ENCODE results near the gene GNG12. TPM values are rescaled to one million over a fixed set of nuclear protein-coding genes. Genes with fewer than 3 reads are reported as not detected.

Gene GNG12
- total RNA-seq, 1 experiment from 2014 or later = 14.3 TPM

DNA sequence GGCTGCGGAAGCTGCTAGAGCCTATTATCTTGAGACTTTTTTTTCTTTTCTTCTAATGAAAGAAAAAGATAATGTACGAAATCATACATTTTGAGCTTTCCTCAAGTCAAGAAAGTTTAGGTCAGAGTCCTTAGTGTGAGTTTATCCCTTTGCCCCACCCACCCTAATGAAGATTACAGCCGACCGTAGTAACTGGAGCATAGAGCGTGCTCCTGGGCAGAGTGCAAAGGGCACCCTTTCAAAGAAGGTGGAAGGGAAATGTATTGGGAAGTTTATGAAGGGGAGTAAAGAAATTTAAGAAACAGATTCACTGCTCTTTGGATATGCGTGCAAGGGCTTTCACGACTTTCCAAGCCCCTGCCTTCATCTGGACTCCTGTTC lies 17.2 kb downstream of the GNG12 start:
- Histone ChIP-seq H4K20me1 (ENCODE audit: control insufficient read depth, insufficient read depth, insufficient read length) (no peaks in the 10 kb centered on the region), H3K14ac (ENCODE audit: insufficient read depth, low read length) (no peak overlapping the region), H4K5ac (ENCODE audit: insufficient read length, low read depth, low read length) (no peak overlapping the region), H2BK120ac (ENCODE audit: low read depth, low read length, poor library complexity, severe bottlenecking) (no peak overlapping the region), H2BK20ac (ENCODE audit: low read depth, low read length, poor library complexity, severe bottlenecking) (no peak overlapping the region), H4K91ac (ENCODE audit: insufficient read length, low read depth, low read length) (no peak overlapping the region), H2BK5ac (ENCODE audit: insufficient read length, low read length) (no peak overlapping the region), H3K79me2 (ENCODE audit: insufficient read depth, low read length) (no peaks in the 10 kb centered on the region), H3K56ac (ENCODE audit: insufficient read length, low read depth, low read length) (no peak overlapping the region), H3K27me3 (ENCODE audit: insufficient read depth, low read length) (no peaks in the 10 kb centered on the region), H3K4ac (ENCODE audit: low read depth, low read length) (no peak overlapping the region), H3K23ac (ENCODE audit: insufficient read length, low read depth, low read length) (no peak overlapping the region), H2AFZ (ENCODE audit: low read length) (no peak overlapping the region), H3K9me3 (ENCODE audit: control insufficient read depth, low read depth, low read length) (no peaks in the 10 kb centered on the region), H3K4me1 (ENCODE audit: insufficient read depth, low read length) (no peaks in the 10 kb centered on the region), H3K18ac (ENCODE audit: insufficient read length, low read depth, low read length) (no peak overlapping the region), H4K8ac (replicated peaks; ENCODE audit: insufficient read length, low read depth, low read length) (no peak overlapping the region), H3K27ac (ENCODE audit: insufficient read length, low read depth, low read length) (no peak overlapping the region), H2AK5ac (ENCODE audit: insufficient read length, low read length) (no peak overlapping the region), H2BK12ac (ENCODE audit: insufficient read length, low read depth, low read length) (no peak overlapping the region), H3K79me1 (ENCODE audit: insufficient read depth, low read depth, low read length, poor library complexity, severe bottlenecking) (no peaks in the 10 kb centered on the region), H3T11ph (ENCODE audit: low read length) (no peak overlapping the region), H2BK15ac (ENCODE audit: low read depth, low read length) (no peak overlapping the region), H3K4me2 (ENCODE audit: insufficient read depth, insufficient read length, low read length) (no peak overlapping the region), H3K9ac (ENCODE audit: extremely low read depth, insufficient read length, low read length) (no peak overlapping the region), H3K23me2 (ENCODE audit: insufficient read length, low read depth, low read length, poor library complexity, severe bottlenecking) (no peaks in the 10 kb centered on the region)
- Mint-ChIP-seq H3K4me1 (peaks cover 7 to 20% of the 10 kb centered on the region in 2 experiments), H3K36me3 (ENCODE audit: insufficient read depth in 1 of 3, low read depth in 3 of 3) (peaks cover 2 to 16% (median 7%) of the 10 kb centered on the region in 3 experiments; a peak in 5 of 7 replicates), H3K27me3 (ENCODE audit: low read depth) (no peaks in the 10 kb centered on the region), H3K4me3 (no peak overlapping the region), H3K9me3 (peaks cover 0 to 6% of the 10 kb centered on the region in 2 experiments; a peak in 2 of 5 replicates), H3K27ac (no peak overlapping the region; a peak in 1 of 7 replicates)
- no peak for DNase-seq
- TF ChIP-seq, protein P1, sequence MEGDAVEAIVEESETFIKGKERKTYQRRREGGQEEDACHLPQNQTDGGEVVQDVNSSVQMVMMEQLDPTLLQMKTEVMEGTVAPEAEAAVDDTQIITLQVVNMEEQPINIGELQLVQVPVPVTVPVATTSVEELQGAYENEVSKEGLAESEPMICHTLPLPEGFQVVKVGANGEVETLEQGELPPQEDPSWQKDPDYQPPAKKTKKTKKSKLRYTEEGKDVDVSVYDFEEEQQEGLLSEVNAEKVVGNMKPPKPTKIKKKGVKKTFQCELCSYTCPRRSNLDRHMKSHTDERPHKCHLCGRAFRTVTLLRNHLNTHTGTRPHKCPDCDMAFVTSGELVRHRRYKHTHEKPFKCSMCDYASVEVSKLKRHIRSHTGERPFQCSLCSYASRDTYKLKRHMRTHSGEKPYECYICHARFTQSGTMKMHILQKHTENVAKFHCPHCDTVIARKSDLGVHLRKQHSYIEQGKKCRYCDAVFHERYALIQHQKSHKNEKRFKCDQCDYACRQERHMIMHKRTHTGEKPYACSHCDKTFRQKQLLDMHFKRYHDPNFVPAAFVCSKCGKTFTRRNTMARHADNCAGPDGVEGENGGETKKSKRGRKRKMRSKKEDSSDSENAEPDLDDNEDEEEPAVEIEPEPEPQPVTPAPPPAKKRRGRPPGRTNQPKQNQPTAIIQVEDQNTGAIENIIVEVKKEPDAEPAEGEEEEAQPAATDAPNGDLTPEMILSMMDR (conservative IDR thresholded peaks at IDR 0.05) = no peak
- WGBS (ENCODE audit: extremely low coverage, insufficient read length, low lambda C conversion rate) = no CpG with 5 or more reads among the region's 7 CpGs

All from H9 (cell line).